ENCODE measurements around the gene PIK3CG. TPM values are rescaled to one million over a fixed set of nuclear protein-coding genes. Genes with fewer than 3 reads are reported as not detected.
"Not testable (repeated sequence)": the region's sequence is repeated elsewhere in the genome, so short reads cannot be mapped to it uniquely, and the experiment has no call there.

The PIK3CG gene
- total RNA-seq, 2 experiments from 2014 or later: 47.3 to 49.6 TPM

GRCh38 chr7:106944035-106944665 lies 79.1 kb downstream of the PIK3CG start:
- Mint-ChIP-seq H3K36me3 (ENCODE audit: low read depth) (no peaks in the 10 kb centered on the region), H3K27ac (no peak overlapping the region), H3K9me3 (no peaks in the 10 kb centered on the region), H3K4me1 (no peaks in the 10 kb centered on the region), H3K4me3 (no peak overlapping the region), H3K27me3 (peaks cover 17% of the 10 kb centered on the region)
- CTCF ChIA-PET: interaction anchor here (0.5 to 1.3 kb wide), 2 partner anchors 10 to 81 kb away, joined by 3 read pairs; no protein-coding TSS in a partner anchor
- no peak for DNase-seq
- POLR2A ChIA-PET: no interaction called here

DNA sequence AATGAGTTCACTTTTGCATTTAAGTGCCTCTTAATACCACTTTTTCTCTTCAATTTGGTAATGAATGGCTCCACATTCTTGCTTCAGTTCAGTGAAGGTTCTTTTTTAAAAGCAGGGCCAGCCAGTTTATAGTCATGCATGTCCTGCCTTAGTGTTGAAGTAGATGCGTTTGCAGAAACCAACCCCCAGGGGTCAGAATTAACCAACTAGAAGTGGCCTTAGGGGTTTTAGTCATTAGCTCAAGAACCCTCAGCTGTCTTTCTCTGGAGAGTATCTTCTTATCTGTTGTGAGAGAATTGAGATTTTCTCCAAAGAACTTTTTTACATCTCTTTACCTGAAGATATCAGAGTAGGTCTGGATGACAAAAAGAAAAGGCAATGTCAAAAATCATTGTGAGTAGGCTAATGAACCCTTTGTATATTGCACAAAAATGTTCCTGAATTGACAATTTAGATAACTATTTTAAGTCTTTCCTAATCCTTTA lies 82.2 kb downstream of the PIK3CG start:
- no peaks in the 10 kb centered on the region for H3K36me3 Mint-ChIP-seq (ENCODE audit: low read depth)
- ChIA-PET CTCF (interaction anchor here (0.6 to 2.7 kb wide), 4 partner anchors 15 to 203 kb away, joined by 3 to 17 read pairs (median 10); no protein-coding TSS in a partner anchor), POLR2A (no interaction called here)
- peaks cover 24% of the 10 kb centered on the region for H3K27me3 Mint-ChIP-seq
- no peaks in the 10 kb centered on the region for H3K9me3 Mint-ChIP-seq
- DNase-seq: peak; percentile 24
- H3K27ac Mint-ChIP-seq: no peak overlapping the region
- H3K4me1 Mint-ChIP-seq: no peaks in the 10 kb centered on the region
- H3K4me3 Mint-ChIP-seq: no peak overlapping the region

GRCh38 chr7:106952001-106952657 lies 87.0 kb downstream of the PIK3CG start:
- no peak overlapping the region for H3K4me3 Mint-ChIP-seq
- DNase-seq: no peak
- ChIA-PET CTCF (no interaction called here), POLR2A (no interaction called here)
- H3K36me3 Mint-ChIP-seq (ENCODE audit: low read depth): no peaks in the 10 kb centered on the region
- H3K27ac Mint-ChIP-seq: no peak overlapping the region
- H3K27me3 Mint-ChIP-seq: peaks cover 21% of the 10 kb centered on the region
- H3K4me1 Mint-ChIP-seq: no peaks in the 10 kb centered on the region
- no peaks in the 10 kb centered on the region for H3K9me3 Mint-ChIP-seq

DNA sequence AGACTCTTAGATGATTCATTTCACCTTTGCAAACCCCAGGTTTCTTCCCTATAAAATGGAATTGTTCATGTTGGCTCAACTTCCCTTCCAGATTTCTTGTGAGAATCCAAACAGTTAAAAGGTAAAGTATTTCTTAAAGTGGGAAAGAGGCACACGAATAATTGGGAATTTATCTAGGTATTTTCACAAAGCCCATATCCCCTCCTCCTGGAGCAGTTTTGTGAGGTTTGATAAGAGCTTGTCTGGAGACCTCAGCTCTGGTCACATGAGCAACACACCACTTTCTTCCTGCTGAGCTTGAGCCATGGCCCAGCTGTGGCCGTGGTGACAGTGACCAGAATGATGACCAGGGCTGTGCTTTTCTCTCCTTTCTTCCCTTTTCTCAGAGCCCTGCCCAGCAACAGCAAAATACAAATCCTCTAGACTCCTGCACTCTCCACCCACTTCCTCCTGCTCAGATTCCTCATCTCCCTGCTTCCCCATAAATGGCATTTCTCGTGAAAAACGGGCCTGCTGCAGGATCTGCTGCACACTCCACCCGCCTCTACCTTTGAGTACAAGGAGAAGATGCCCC lies 87.7 kb downstream of the PIK3CG start:
- peaks cover 21% of the 10 kb centered on the region for H3K27me3 Mint-ChIP-seq
- DNase-seq: no peak
- POLR2A ChIA-PET: no interaction called here
- H3K4me3 Mint-ChIP-seq: no peak overlapping the region
- no peak overlapping the region for H3K27ac Mint-ChIP-seq
- CTCF ChIA-PET: no interaction called here
- H3K9me3 Mint-ChIP-seq: no peaks in the 10 kb centered on the region
- H3K4me1 Mint-ChIP-seq: no peaks in the 10 kb centered on the region
- H3K36me3 Mint-ChIP-seq (ENCODE audit: low read depth): no peaks in the 10 kb centered on the region

GRCh38 chr7:106954840-106955239 lies 89.8 kb downstream of the PIK3CG start:
- Mint-ChIP-seq H3K27me3 (peaks cover 6% of the 10 kb centered on the region), H3K9me3 (no peaks in the 10 kb centered on the region), H3K4me1 (no peaks in the 10 kb centered on the region), H3K27ac (no peak overlapping the region), H3K36me3 (ENCODE audit: low read depth) (no peaks in the 10 kb centered on the region), H3K4me3 (no peak overlapping the region)
- ChIA-PET POLR2A (no interaction called here), CTCF (no interaction called here)
- no peak for DNase-seq

DNA sequence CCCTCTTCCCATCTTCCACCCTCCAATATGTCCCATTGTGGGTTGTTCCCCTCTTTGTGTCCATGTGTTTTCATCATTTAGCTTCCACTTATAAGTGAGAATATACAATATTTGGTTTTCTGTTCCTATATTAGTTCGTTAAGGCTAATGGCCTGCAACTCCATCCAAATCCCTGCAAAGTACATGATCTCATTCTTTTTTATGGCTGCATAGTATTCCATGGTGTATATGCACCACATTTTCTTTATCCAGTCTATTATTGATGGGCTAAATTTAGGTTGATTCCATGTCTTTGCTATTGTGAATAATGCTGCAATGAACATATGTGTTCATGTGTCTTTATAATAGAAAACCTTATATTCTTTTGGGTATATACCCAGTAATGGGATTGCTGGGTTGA lies 90.8 kb downstream of the PIK3CG start:
- DNase-seq; H3K36me3 Mint-ChIP-seq (ENCODE audit: low read depth); H3K27ac Mint-ChIP-seq; H3K4me1 Mint-ChIP-seq; POLR2A ChIA-PET; CTCF ChIA-PET; H3K27me3 Mint-ChIP-seq; H3K9me3 Mint-ChIP-seq; H3K4me3 Mint-ChIP-seq: not testable (repeated sequence)

Other genes with a start within 250 kb of the PIK3CG start
- gene CCDC71L, start 204.1 kb upstream of the PIK3CG start, total RNA-seq: 10 to 100 TPM; 22.1 to 25.5 TPM
- gene PRKAR2B, start 179.4 kb downstream of the PIK3CG start, total RNA-seq: under 1 TPM; 0.35 to 0.50 TPM